Neural cell (in vitro differentiated cells): ENCODE data around the gene DOCK2.

Experiments
- CTCF ChIP-seq: fragments of 450-650 bp; IDR thresholded peaks from 2 replicates; pipeline ENCODE4 v1.5.1; 2014; ENCODE audit warnings: antibody characterized with exemption, mild to moderate bottlenecking, moderate library complexity; ENCODE audit not compliant: poor library complexity, severe bottlenecking
- EP300 ChIP-seq: fragments of 450-650 bp; conservative IDR thresholded peaks from 2 replicates; pipeline ENCODE4 v1.6.1; 2014; ENCODE audit warnings: antibody characterized with exemption, mild to moderate bottlenecking, moderate library complexity; ENCODE audit not compliant: poor library complexity, severe bottlenecking
- EZH2 ChIP-seq: fragments of 200-600, 300-800 bp; shearing (Covaris generic), sonication (generic); IDR thresholded peaks from 2 replicates; pipeline ENCODE4 v1.6.1; 2014; ENCODE audit warnings: antibody characterized with exemption, low read length, borderline replicate concordance, mild to moderate bottlenecking; ENCODE audit not compliant: insufficient read depth, poor library complexity, severe bottlenecking
- MXI1 ChIP-seq: fragments of 450-650 bp; conservative IDR thresholded peaks from 2 replicates; pipeline ENCODE4 v1.6.1; 2014; ENCODE audit warnings: antibody characterized with exemption, mild to moderate bottlenecking; ENCODE audit not compliant: poor library complexity, severe bottlenecking
- POLR2AphosphoS5 ChIP-seq: IDR thresholded peaks from 2 replicates; pipeline ENCODE4 v1.6.1; 2012
- RAD21 ChIP-seq: fragments of 450-650 bp; conservative IDR thresholded peaks from 2 replicates; pipeline ENCODE4 v1.6.1; 2014; ENCODE audit warnings: antibody characterized with exemption, mild to moderate bottlenecking, moderate library complexity
- REST ChIP-seq: IDR thresholded peaks from 2 replicates; pipeline ENCODE4 v1.6.1; 2012; ENCODE audit warnings: borderline replicate concordance
- SMC3 ChIP-seq: fragments of 450-650 bp; conservative IDR thresholded peaks from 2 replicates; pipeline ENCODE4 v1.6.1; 2014; ENCODE audit warnings: antibody characterized with exemption, mild to moderate bottlenecking, moderate library complexity; ENCODE audit not compliant: poor library complexity
- TAF1 ChIP-seq: IDR thresholded peaks from 2 replicates; pipeline ENCODE4 v1.6.1; 2012; ENCODE audit warnings: low read depth

- TF ChIP-seq CTCF, result no peak
- no peak for TF ChIP-seq REST
- TF ChIP-seq POLR2AphosphoS5, result no peak
- TF ChIP-seq SMC3, result no peak
- no peak for TF ChIP-seq TAF1
- no peak for TF ChIP-seq RAD21
- no peak for TF ChIP-seq EZH2
- no peak for TF ChIP-seq MXI1
- TF ChIP-seq EP300, result no peak
These were observed 419.6 kb downstream of the DOCK2 start for GRCh38 chr5:170056561-170057267.
